Pons (tissue), 1 donor: ENCODE measurements around the gene MYH6.
A peak's percentile ranks its signal among the peaks of the same experiment; 100 is the strongest.
"Not testable (repeated sequence)": the region's sequence is repeated elsewhere in the genome, so short reads cannot be mapped to it uniquely, and the experiment has no call there.

ENCODE experiments used
- DNase-seq: peaks from one replicate; pipeline ENCODE4 v3.0.0-alpha.2; 2016; ENCODE audit warnings: low spot score

The MYH6 gene

GRCh38 chr14:23414254-23414653 is 6.2 kb upstream of the MYH6 start:
- DNase-seq: no peak

- DNase-seq: no peak
Measured at GRCh38 chr14:23413681-23414080, 5.6 kb upstream of the MYH6 start.

GRCh38 chr14:23411563-23412525 is 3.8 kb upstream of the MYH6 start:
- DNase-seq: no peak

DNA sequence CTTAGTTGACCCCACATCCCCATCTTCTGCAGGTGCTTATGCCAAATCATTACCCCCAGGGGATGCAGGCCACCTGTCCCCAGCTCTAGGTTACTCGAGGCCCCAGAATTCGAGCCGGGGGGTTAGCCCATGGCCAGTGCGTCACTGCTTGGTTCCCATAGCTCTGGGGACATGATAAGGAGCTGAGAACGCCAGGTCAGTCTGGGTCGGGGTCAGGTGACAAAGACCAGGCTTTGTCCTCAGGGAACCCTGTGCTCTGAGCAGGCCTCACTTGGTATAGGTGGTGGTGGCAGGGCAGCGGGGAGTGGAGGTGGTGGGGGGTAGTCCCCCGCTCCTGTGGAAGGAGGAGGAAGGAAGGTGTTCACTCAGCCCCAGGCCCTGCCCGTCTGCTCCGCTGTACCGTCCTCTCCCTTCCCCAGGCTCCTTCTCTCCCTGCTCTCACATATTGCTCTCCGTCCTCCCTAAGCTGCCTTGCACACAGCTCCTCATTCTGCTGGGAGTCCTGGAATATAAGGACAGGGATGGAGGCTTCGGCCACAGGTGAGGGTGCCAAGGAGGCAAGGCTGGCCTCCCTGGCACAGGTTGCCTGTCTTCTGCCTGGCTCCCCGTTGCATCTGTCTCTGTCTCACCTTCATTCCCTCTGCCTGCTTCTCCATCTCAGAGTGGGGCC is 2.0 kb upstream of the MYH6 start:
- no peak for DNase-seq

- DNase-seq: no peak
Measured at GRCh38 chr14:23409475-23409874, 1.4 kb upstream of the MYH6 start.

DNA sequence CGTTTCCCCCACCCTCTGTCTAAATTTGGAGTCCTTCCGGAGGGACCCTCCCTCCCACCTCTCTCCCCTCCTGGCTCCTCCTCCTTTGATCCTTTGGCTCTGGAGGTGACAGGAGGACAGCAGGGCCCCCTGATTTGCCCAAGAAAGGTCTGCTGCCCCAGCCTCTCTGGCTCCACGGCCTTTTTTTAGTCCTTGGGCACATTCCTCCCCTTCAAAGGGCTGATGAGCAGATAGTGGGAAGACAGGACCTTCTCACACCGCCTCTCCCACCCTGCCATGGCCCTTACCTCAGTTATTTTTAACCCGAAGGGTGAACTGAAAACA is 196 bp upstream of the MYH6 start:
- DNase-seq: no peak

DNA sequence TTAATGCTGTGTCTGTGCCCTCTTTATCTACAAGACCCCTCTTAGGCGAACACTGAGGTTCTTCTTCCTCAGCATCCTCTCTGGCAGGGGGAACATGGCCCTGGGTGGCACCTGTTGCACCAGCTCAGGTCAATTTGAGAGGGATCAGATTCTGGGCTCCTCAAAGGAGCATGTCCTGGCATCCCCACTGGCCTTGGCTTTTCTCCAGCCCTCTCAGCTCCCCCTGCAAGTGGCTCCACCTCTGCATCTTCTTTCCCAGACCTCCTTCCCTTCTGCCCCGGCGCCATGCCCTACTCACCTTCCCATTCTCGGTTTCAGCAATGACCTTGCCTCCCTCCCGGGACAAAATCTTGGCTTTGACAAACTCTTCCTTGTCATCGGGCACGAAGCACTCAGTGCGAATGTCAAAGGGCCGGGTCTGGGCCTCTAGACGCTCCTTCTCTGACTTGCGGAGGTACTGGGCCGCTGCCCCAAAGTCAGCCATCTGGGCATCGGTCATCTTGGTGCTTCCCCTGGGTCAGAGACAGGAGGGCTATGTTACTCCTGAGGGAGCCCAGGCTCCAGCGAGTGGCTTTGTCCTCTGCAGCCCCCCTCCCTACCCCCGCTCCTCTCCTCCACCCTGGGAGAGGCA is 1.2 kb downstream of the MYH6 start:
- no peak for DNase-seq

- DNase-seq: peak; percentile 3
Measured at GRCh38 chr14:23406244-23406643, 1.8 kb downstream of the MYH6 start.

- no peak for DNase-seq
Measured at GRCh38 chr14:23405516-23406025, 2.5 kb downstream of the MYH6 start.

GRCh38 chr14:23405096-23405495 is 3.0 kb downstream of the MYH6 start:
- DNase-seq: no peak

- no peak for DNase-seq
Measured at GRCh38 chr14:23404331-23404900, 3.7 kb downstream of the MYH6 start.

DNA sequence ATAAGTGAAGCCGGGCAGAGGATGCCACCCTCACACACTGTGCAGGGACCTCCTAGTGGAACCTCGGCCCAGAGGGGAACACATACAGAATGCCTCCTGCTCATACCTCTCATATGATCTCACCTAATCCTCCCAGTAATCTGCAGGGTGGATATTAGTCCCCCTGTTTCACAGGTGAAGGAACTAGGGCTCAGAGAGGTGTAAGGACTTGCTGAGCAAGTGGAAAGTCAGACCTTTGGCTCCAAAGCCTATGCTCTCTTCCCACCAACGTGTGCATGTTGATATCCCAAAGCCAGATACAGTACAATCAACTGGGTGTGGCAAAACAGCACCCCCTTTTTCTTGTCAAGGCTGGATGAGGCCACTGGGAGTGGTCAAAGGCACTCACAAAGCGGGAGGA is 4.2 kb downstream of the MYH6 start:
- DNase-seq: no peak

- no peak for DNase-seq
Measured at GRCh38 chr14:23403139-23403438, 5.0 kb downstream of the MYH6 start.

- DNase-seq: no peak
Measured at GRCh38 chr14:23402296-23403138, 5.6 kb downstream of the MYH6 start.

- DNase-seq: no peak
Measured at GRCh38 chr14:23401291-23401690, 6.8 kb downstream of the MYH6 start.

GRCh38 chr14:23400496-23401149 is 7.5 kb downstream of the MYH6 start:
- not testable (repeated sequence) for DNase-seq

DNA sequence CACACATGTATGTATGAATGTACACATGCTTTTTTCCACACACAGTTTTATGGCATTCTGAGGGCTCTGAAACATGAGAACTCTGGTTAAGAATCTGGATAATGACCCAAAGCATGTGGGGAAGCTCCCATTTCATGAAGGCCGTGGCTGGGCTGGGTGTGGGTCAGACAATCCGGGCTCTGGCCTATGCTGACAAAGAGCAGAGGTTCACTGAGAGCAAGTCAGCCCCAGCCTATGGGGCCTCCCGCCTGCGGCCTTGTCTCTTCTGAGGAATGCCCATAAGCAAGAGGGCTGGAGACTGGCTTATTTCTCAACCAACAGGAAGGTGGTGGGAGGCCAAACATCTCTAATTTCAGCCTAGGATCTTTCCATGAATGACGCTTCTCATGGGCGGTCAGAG is 8.5 kb downstream of the MYH6 start:
- DNase-seq: no peak

DNA sequence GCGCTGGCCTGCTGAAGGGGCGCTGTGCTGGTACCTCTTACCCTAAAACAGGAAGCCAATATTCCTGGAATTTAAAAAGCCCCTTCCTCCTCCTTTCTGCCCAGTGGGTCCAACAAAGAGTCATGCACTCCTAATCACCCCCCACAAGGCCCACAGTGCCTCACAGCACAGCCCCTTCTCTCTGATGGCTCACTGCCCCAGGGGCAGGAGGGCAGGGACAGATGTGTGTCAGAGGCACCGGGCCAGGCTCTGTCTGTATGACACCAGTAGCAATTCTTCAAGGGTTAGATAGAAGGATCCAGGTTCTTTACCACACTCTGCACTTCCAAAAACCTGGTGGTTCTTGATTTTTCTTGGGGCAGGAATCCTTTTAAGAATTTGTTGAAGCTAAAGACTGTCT is 8.9 kb downstream of the MYH6 start:
- DNase-seq: no peak

DNA sequence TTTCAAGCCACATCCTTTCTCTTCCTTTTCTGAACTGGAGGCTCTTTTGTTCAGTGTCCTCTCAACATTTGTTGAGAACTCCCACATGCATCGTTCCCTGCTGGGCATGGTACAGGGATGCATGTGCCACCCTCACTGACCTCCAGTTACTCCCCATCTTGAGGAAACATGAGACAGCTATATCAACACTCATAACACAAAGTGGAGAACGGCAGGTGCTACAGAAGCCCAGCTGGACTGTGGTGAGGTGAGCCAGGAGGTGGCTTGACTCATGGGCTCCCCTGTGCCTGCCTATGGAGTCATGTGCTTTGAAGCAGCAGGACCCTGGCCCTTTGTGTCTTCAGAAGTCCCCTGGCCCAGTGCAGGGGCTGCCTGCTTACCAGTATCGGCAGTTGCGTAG is 9.7 kb downstream of the MYH6 start:
- DNase-seq: no peak

DNA sequence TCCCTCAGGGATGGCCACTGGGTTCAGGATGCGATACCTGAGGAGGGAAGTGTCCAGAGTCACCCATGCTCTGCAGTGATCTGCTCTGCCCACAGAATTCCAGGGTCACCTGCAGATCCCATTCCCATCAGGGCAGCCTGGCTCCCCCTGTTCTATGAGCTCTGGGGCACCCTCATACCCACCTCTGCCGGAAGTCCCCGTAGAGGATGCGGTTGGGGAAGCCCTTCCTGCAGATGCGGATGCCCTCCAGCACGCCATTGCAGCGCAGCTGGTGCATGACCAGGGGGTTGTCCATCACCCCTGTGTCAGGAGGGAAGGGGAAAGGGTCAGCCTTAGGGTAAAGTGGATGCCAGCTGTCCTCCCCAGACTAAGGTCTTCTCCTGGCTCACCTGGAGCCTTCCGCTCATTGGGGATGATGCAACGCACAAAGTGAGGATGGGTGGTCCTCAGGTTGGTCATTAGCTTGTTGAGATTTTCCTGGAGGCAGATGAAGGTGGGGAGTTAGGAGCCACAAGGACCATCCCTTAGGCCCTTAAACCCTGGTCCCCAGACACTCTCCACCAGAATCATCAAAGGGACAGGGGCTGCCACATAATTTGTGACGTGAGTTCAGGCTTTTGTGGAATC is 11.2 kb downstream of the MYH6 start:
- no peak for DNase-seq

- DNase-seq: no peak
Measured at GRCh38 chr14:23396126-23396525, 11.9 kb downstream of the MYH6 start.
